GM19372 (cell line): ENCODE data around the gene CSRP3.

Source experiments
- ATAC-seq: cut with Tn5 transposase; IDR thresholded peaks from one replicate; pipeline ENCODE4 v1.9.1; 2021; ENCODE audit warnings: mild to moderate bottlenecking, low read depth, moderate library complexity; ENCODE audit not compliant: unreplicated experiment

CSRP3 gene

GRCh38 chr11:19191530-19192169 lies 10.1 kb downstream of the CSRP3 start:
- ATAC-seq = no peak

GRCh38 chr11:19187833-19188258 lies 13.9 kb downstream of the CSRP3 start:
- no peak for ATAC-seq

- no peak for ATAC-seq
These were observed 14.5 kb downstream of the CSRP3 start for GRCh38 chr11:19187114-19187832.

- no peak for ATAC-seq
These were observed 16.2 kb downstream of the CSRP3 start for GRCh38 chr11:19185516-19186052.

GRCh38 chr11:19185036-19185435 lies 16.7 kb downstream of the CSRP3 start:
- no peak for ATAC-seq

- ATAC-seq = no peak
These were observed 18.1 kb downstream of the CSRP3 start for GRCh38 chr11:19183646-19184045.

- no peak for ATAC-seq
These were observed 20.1 kb downstream of the CSRP3 start for GRCh38 chr11:19181531-19182261.

GRCh38 chr11:19176629-19177186 lies 25.1 kb downstream of the CSRP3 start:
- no peak for ATAC-seq

GRCh38 chr11:19173964-19174638 lies 27.7 kb downstream of the CSRP3 start:
- ATAC-seq = no peak

- ATAC-seq = no peak
These were observed 28.6 kb downstream of the CSRP3 start for GRCh38 chr11:19173004-19173689.

- ATAC-seq = no peak
These were observed 33.7 kb downstream of the CSRP3 start for GRCh38 chr11:19168090-19168489.

- ATAC-seq = no peak
These were observed 36.9 kb downstream of the CSRP3 start for GRCh38 chr11:19164881-19165280.

GRCh38 chr11:19164230-19164855 lies 37.4 kb downstream of the CSRP3 start:
- ATAC-seq = no peak

GRCh38 chr11:19163617-19164016 lies 38.2 kb downstream of the CSRP3 start:
- ATAC-seq = no peak

- no peak for ATAC-seq
These were observed 38.8 kb downstream of the CSRP3 start for GRCh38 chr11:19162951-19163505.

- ATAC-seq = no peak
These were observed 40.1 kb downstream of the CSRP3 start for GRCh38 chr11:19161651-19162050.

- ATAC-seq = no peak
These were observed 40.9 kb downstream of the CSRP3 start for GRCh38 chr11:19160847-19161246.

- no peak for ATAC-seq
These were observed 44.9 kb downstream of the CSRP3 start for GRCh38 chr11:19156892-19157291.

GRCh38 chr11:19145319-19145718 lies 56.5 kb downstream of the CSRP3 start:
- ATAC-seq = no peak
